LHCN-M2 (cell line): ENCODE data around the gene TRAF3IP1. TPM values are rescaled to one million over a fixed set of nuclear protein-coding genes. Genes with fewer than 3 reads are reported as not detected.
"Not testable (repeated sequence)": the region's sequence is repeated elsewhere in the genome, so short reads cannot be mapped to it uniquely, and the experiment has no call there.

Experiments used
- DNase-seq: peaks from one replicate; pipeline ENCODE4 v3.0.0-alpha.2; 2012; ENCODE audit warnings: low read depth
- total RNA-seq: library from RNA; depleted of rRNA; stranded (reverse); fragments of >200 nt; gene quantifications from 2 replicates; pipeline ENCODE4 v1.2.3, GENCODE V29; 2014

TRAF3IP1 gene
- total RNA-seq, 1 experiment from 2014 or later, result 8.5 TPM

- DNase-seq, result no peak
These were observed 13.7 kb upstream of the TRAF3IP1 start for GRCh38 chr2:238306672-238306998.

DNA sequence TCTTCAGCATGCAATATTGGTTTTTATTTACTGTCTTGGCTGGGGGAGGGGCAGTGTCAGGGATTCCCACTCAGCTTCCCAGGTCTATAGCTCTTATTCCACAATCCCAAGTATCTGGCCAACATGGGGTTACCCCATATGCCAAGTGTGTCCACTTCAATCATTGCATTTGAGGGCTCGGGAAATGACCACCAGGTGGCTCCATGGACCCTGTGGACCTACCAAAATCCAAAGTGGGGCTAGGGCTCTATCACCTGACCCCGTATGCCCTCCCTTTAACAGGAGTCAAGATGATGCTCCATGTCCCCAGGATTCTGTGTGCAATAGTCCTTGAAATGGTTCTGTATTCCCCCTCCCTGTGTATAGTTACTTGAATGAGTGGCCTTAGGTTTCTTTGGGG lies 12.1 kb upstream of the TRAF3IP1 start:
- DNase-seq, result no peak

GRCh38 chr2:238310721-238311120 lies 9.6 kb upstream of the TRAF3IP1 start:
- DNase-seq, result not testable (repeated sequence)

GRCh38 chr2:238313289-238313990 lies 6.9 kb upstream of the TRAF3IP1 start:
- DNase-seq, result no peak

DNA sequence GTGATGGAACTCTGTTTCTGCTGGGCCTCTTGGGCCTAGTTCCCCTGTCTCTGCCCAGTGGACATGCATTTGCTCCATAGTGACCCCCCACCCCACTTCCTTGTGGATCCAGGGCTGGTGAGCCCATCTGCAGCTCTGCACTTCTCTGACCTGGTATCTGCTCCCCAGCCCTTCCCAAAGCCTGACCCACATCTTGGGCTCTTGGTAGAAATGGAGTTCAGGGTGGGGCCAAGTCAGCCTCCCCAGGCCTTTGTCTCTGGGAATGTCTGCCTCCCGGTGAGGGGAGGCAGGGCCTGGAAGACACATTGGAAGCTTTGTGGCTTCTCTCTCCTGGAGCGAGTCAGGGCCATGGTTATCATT lies 6.3 kb upstream of the TRAF3IP1 start:
- no peak for DNase-seq

DNA sequence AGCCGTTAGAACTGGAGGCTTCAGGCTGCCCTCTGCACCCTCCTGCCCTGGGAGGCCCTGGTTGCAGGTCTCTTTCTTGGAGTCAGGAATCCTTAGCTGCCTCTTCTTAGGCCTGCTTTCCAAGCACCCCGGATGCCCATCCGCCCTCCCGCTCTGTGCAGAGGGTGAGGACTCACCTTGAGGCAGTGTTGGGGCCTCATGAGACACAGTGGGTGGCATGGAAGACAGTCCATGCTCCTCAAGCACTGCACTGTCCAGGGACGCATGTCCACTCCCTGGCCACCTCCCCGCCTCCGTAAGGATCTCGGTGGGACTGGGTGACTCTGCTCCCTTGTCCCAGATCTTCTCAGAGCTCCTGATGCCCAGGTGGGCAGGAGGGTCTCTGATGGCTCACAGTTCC lies 5.7 kb upstream of the TRAF3IP1 start:
- DNase-seq, result no peak

DNA sequence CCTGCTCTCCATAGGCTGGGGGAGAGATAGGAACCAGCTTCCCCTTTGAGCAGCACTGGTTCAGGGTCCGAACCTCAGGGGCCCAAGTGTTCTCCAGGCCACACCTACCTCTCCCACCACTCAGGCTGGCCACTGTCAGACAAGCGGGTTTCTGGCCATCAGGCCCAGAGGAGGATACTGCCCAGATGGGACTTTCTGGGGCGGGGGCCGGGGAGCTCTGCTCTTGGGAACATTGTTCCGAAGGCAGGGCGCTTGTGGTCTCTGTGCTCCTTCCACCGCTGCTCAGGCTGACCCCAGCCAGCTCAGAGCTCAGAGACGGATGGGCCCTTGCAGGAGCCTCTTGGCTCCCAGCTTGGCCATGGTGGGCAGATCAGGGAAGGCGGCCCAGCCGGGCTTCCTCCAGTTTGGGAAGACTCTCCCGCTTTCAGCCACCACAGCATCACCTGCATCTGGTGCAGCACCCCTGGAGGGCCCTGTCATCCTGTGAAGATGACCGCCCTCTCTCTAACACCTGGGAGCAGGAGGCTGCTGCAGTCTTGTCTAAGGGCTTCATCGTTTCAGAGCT lies 5.2 kb upstream of the TRAF3IP1 start:
- DNase-seq, result no peak

GRCh38 chr2:238320648-238321281 lies 447 bp downstream of the TRAF3IP1 start:
- DNase-seq, result no peak

DNA sequence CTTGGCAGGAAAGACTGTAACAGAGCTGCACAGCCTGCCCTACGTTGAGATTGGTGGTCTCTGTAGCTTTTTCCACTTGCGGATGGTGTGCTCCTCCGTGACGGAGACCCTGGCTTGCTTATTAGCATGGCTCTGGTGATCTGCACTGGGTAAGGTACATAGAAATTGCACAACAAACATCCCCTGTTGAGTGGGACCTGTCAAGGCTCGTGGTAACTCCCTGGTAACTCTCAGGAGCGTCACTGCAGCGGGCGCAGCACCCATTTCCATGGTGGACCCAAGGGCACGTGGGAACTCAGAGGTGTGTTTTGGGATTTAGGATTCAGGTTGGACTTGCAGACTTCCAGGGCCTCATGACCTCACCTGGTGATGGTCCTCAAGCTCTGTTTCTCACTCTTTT lies 1.1 kb downstream of the TRAF3IP1 start:
- DNase-seq, result no peak

DNA sequence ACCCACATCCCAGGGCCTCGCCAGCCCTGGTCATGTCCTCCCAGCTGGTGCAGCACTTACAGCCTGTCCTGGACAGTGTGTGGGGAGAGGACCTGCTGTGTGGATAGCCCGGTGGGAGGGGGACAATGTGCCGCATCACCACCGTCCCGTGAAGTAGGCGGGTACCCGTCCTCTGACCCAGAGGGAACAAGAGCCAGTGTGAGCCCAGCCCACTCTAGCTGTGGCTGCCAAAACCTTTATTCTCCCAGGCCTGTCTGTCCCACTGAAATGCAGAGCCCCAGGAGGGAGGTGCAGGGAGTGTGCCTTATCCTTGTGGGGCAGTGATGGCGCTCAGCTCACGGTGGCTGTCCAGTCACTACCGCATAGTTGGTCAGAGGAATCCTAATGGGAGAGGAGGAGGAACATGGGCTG lies 1.7 kb downstream of the TRAF3IP1 start:
- DNase-seq, result no peak

DNA sequence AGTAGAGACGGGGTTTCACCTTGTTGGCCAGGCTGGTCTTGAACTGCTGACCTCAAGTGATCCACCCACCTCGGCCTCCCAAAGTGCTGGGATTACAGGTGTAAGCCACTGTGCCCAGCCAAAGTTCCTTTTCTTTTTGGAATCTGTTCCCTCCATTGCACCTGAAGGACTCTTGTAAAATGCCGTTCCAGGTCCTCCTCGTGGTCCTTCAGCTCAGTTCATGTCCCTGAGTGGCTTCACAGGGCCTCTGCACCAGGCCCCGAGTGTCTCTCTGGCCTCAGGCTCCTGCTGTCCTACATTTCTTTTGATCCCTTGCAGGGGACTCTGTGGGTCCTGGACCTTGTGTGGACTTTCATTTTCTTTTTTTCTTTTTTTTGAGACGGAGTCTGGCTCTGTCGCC lies 3.9 kb downstream of the TRAF3IP1 start:
- DNase-seq, result not testable (repeated sequence)

- DNase-seq, result no peak
These were observed 5.4 kb downstream of the TRAF3IP1 start for GRCh38 chr2:238325694-238326093.

DNA sequence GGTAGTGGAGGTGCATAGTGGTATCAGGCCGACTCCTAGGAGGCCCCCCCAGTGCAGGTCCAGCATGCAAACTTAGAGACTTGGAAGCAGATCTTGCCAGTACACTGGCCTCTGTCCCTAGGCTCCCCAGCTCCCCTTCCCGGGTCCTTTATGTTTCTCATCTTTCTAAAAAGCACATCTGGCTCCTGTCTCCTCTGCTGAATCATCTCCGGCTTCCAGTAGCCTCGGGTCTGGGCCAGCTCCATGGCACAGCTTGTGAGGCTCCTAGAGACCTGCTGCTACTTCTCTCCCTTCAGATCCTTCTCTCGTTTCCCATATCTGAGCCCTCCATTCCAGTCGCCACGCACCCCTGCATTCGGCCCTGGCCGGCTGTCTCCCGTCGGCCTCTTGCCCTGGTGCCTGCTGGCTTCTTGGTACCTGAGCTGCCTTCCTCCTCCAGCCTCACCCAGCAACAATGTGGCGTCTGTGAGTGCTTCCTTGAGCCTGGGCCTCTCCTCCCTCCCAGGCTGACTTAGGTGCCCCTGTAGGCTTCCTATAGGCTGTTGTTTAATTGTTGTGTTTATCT lies 6.6 kb downstream of the TRAF3IP1 start:
- DNase-seq, result no peak

- no peak for DNase-seq
These were observed 7.4 kb downstream of the TRAF3IP1 start for GRCh38 chr2:238327751-238328150.

GRCh38 chr2:238330391-238330790 lies 10.1 kb downstream of the TRAF3IP1 start:
- DNase-seq, result no peak

DNA sequence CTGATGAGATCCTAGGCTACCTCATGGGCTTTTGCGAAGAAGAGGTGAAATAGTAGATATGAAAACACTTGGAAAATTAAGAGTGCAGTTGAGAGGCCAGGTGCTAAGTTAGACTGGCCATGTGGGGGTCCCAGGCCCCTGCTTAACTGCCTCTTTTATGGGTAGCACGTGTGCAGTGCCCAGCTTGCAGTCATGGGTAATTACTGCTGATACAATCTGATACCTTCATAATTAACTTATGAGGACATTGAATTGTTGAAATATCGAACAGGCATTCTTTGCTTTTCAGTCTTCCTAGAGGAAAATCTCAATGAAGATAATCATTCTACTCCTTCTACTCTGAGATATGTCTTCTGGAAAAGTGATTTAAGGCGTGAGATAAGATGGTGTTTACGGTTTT lies 11.6 kb downstream of the TRAF3IP1 start:
- DNase-seq, result no peak

DNA sequence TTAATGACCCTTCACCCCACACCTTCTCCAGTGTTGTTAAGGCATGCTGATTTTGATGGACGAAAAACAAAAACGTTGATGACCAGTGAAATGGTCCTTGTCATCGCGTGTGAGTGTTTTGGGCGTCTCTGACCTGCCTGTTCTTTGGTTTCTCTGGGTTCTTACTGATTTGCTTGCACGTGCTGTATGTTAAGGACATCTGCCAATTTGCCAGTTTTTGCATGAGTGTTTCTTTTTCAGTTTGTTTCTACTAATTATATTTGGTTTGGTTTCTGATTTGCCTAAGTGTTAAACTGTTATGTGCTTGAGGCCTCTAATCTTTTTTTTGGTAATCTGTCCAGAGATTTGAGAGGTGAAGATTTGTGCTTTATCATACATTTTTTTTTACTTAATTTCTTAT lies 14.6 kb downstream of the TRAF3IP1 start:
- no peak for DNase-seq

DNA sequence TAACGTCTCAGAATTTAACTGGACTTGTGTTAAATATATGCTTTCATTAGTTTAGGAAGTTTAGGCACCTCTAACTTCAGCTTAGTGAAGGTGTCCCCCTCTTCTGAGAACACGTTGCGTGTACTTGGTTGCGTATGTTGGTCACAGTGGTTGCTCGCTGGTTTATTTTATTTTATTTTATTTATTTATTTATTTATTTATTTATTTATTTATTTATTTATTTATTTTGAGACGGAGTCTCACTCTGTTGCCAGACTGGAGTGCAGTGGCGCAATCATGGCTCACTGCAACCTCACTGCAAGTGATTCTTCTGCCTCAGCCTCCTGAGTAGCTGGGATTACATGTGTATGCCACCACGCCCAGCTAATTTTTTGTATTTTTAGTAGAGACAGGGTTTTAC lies 15.3 kb downstream of the TRAF3IP1 start:
- DNase-seq, result not testable (repeated sequence)

GRCh38 chr2:238336151-238336550 lies 15.8 kb downstream of the TRAF3IP1 start:
- DNase-seq, result no peak

DNA sequence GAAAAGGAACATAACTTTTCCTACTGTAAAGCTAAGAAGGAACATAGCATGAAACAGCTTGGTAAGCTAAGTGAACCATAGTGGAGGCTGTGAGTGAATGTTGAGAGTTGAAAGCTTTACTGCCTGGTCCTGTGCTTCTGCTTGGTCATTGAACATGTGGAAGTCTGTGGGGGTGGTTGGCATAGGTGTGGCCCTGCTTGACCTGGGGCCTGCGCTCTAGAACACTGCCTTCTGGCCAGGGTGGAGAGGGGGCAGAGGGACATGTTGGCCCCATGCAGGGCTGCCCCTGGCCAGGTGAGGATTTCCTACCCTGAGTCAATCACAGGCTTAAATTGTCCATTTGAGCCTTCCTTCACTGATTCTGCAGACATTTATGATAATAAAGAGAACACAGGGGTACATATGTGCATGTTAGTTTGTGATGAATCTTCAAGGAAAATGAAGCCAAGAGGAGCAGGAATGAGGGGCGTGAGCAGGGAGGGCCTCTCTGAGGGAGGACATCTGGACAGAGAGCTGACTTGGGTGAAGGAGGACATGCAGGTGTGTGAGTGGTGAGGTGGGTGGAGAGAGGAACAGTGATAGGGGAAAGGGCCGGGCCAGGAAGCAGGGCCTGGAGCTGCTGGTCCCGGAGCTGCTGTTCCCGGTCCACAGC lies 16.6 kb downstream of the TRAF3IP1 start:
- DNase-seq, result no peak

GRCh38 chr2:238337846-238338245 lies 17.5 kb downstream of the TRAF3IP1 start:
- no peak for DNase-seq

GRCh38 chr2:238338710-238339394 lies 18.5 kb downstream of the TRAF3IP1 start:
- no peak for DNase-seq
